Subcutaneous adipose tissue (tissue), 4 donors: ENCODE results near the gene AGMO. TPM values are rescaled to one million over a fixed set of nuclear protein-coding genes. Genes with fewer than 3 reads are reported as not detected.

Experiments used
- CTCF ChIP-seq: fragments of 450-650 bp; IDR thresholded peaks from one replicate; pipeline ENCODE4 v1.5.1; 2016; ENCODE audit warnings: low read depth, mild to moderate bottlenecking, control low read depth, antibody characterized with exemption, moderate library complexity
- total RNA-seq, 4 donors: library from RNA; depleted of rRNA; stranded (reverse); fragments of >200 nt; gene quantifications; one replicate each; pipeline ENCODE4 v1.1.0, GENCODE V29; 2016

AGMO gene
- total RNA-seq, 4 donors from 2014 or later, result 2.4 to 28.6 (median 10.2) TPM

DNA sequence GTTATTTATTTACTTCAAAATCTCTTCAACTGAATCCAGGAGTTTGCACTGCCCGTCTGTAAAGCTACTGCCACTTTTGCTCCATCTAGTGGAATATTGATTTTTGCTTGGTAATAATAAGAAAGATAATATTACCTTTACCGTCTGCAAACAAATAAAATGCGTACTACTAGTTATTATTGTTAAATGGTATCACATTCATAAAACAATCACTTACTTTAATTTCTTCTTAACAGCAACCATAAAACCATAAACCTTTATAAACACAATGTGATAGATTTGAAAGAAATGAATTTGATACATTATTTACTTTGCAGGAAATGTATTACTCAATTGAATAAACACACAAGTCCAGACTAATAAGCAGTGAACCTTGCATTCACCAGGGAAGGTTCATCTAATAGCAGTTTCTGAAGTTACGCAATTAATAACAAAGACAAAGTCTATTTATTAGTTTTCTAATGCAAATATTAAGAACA lies 6.4 kb downstream of the AGMO start:
- TF ChIP-seq CTCF, result no peak

DNA sequence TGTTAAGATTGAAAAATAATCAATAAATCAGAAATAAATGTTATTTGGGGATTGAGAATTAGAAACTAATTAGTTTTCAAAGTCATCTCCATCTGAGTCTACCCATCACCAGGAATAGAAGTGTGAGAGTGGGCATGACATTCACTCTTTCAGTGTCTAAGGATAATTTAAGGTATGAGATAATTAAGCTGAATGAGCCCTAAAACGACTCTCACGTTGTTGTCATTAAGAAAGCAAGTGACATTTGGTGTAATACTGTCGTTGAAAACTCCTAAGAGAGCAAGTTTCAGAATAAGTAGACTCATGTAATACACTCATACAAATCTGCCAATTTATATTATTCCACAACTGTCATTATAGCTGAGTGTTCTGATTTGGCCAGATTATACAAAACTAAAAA lies 7.1 kb downstream of the AGMO start:
- no peak for TF ChIP-seq CTCF

GRCh38 chr7:15554081-15554480 lies 7.7 kb downstream of the AGMO start:
- no peak for TF ChIP-seq CTCF

DNA sequence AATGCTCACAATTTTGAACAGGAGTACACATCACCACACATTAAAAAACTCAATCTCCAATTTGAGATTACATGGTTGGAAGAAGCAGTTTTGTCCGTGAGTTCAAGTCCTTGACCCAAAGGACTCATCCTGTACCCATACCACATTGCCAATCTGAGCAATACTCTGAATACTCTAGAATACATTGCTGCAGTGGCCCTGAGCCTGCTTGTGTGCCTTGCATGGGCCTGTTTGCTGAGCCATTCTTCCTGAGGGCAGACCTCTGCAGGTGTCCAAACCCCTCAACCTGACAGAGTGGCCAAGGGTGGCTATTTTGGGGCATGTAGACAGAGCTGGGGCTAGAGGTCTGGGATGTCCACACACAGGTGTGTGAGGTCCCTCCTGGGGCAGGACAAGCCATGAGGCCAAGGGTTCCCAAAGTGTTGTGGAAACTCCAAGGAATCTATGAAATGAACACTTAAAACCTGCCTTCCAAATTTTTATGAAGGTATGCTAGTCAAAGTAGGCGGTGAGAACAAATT lies 15.5 kb downstream of the AGMO start:
- no peak for TF ChIP-seq CTCF

- TF ChIP-seq CTCF, result no peak
These were observed 17.8 kb downstream of the AGMO start for GRCh38 chr7:15544050-15544449.

- no peak for TF ChIP-seq CTCF
These were observed 18.6 kb downstream of the AGMO start for GRCh38 chr7:15543256-15543655.

DNA sequence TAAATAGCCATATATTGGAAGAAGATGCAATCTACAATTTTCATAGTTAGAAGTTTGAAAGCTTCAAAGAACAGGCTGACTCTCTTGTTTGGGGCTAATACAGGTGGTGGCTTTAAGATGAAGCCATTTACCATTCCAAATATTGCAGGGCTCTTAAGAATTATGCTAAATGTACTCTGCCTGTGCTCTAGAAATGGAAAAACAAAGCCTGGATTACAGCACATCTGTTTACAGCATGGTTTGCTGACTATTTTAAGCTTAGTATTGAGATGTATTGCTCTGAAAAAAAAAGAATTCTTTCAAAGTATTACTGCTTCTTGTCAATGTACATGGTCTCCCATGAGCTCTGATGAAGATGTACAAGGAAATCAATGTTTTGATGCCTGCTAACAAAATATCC lies 34.2 kb downstream of the AGMO start:
- TF ChIP-seq CTCF, result no peak
